AG09319 (cell line): ENCODE measurements around the gene KCNIP4.
A peak's percentile ranks its signal among the peaks of the same experiment; 100 is the strongest.

Experiments
- DNase-seq: peaks from one replicate; pipeline ENCODE4 v3.0.0-alpha.2; 2010; ENCODE audit warnings: low read depth; ENCODE audit errors: extremely low read depth
- CTCF ChIP-seq: IDR thresholded peaks from 2 replicates; pipeline ENCODE4 v1.5.1; 2011; ENCODE audit warnings: low read depth, mild to moderate bottlenecking, inconsistent platforms, low read length, moderate library complexity

Gene KCNIP4

GRCh38 chr4:21801661-21802385, 146.7 kb downstream of the KCNIP4 start:
- DNase-seq: no peak
- TF ChIP-seq CTCF: no peak

GRCh38 chr4:21795091-21795490, 153.5 kb downstream of the KCNIP4 start:
- TF ChIP-seq CTCF: no peak
- no peak for DNase-seq

- no peak for TF ChIP-seq CTCF
- no peak for DNase-seq
Measured at GRCh38 chr4:21792736-21793135, 155.8 kb downstream of the KCNIP4 start.

- TF ChIP-seq CTCF: peak; percentile 35
- no peak for DNase-seq
Measured at GRCh38 chr4:21790438-21791029, 158.0 kb downstream of the KCNIP4 start.

GRCh38 chr4:21780148-21780547, 168.4 kb downstream of the KCNIP4 start:
- no peak for TF ChIP-seq CTCF
- DNase-seq: no peak

GRCh38 chr4:21778702-21779101, 169.9 kb downstream of the KCNIP4 start:
- no peak for DNase-seq
- no peak for TF ChIP-seq CTCF

- no peak for DNase-seq
- TF ChIP-seq CTCF: no peak
Measured at GRCh38 chr4:21775703-21776102, 172.9 kb downstream of the KCNIP4 start.
